ENCODE data around the gene STPG3.

Gene STPG3

GRCh38 chr9:137206602-137207001 is 44.5 kb upstream of the STPG3 start:
- no peak overlapping the region for H3K27ac ChIP-seq
- H3K4me2 ChIP-seq = peak overlapping the region; percentile 75
- no peaks in the 10 kb centered on the region for H3K36me3 ChIP-seq (ENCODE audit: insufficient read depth)
- TF ChIP-seq, protein P1, sequence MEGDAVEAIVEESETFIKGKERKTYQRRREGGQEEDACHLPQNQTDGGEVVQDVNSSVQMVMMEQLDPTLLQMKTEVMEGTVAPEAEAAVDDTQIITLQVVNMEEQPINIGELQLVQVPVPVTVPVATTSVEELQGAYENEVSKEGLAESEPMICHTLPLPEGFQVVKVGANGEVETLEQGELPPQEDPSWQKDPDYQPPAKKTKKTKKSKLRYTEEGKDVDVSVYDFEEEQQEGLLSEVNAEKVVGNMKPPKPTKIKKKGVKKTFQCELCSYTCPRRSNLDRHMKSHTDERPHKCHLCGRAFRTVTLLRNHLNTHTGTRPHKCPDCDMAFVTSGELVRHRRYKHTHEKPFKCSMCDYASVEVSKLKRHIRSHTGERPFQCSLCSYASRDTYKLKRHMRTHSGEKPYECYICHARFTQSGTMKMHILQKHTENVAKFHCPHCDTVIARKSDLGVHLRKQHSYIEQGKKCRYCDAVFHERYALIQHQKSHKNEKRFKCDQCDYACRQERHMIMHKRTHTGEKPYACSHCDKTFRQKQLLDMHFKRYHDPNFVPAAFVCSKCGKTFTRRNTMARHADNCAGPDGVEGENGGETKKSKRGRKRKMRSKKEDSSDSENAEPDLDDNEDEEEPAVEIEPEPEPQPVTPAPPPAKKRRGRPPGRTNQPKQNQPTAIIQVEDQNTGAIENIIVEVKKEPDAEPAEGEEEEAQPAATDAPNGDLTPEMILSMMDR (conservative IDR thresholded peaks at IDR 0.05; ENCODE audit: low read depth, low read length) = no peak
- no peaks in the 10 kb centered on the region for H3K27me3 ChIP-seq (ENCODE audit: insufficient read depth, low read depth)
- no peak overlapping the region for H3K4me3 ChIP-seq (IDR thresholded peaks at IDR 0.05; ENCODE audit: insufficient read depth, low read depth, low read length)
- peaks cover 37% of the 10 kb centered on the region for H3K79me2 ChIP-seq (ENCODE audit: insufficient read depth, low read depth)
- H4K20me1 ChIP-seq (ENCODE audit: insufficient read depth) = no peaks in the 10 kb centered on the region
- peaks cover 28% of the 10 kb centered on the region for H3K4me1 ChIP-seq (ENCODE audit: low read depth, poor library complexity, severe bottlenecking)
- peak overlapping the region; percentile 72; the same call in 1 of the 2 replicates for H3K9ac ChIP-seq
- no peak overlapping the region for H2AFZ ChIP-seq (ENCODE audit: low read depth)

DNA sequence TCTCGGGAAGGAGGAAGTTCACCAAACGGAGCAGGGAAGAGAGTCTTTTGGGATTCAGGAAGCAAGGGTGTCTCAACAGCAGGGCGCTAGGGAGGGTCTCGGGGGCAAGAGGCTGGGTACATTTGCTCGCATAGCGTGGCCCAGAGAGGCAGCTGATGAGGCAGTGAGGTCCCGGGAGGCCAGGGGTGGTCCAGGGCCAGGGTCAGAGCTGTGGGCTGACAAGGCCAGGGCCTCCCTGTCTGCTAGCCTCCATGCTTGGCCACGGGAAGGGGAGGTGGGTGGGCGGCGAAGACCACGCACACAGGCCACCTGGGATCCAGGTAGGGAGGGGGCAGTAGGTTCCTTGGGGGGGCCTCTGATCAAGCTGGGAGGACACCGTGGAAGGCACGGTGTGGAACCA is 39.6 kb upstream of the STPG3 start:
- no peaks in the 10 kb centered on the region for H3K36me3 ChIP-seq (ENCODE audit: insufficient read depth)
- H2AFZ ChIP-seq (ENCODE audit: low read depth) = no peak overlapping the region
- no peak overlapping the region for H3K27ac ChIP-seq
- H3K9ac ChIP-seq = no peak overlapping the region
- H4K20me1 ChIP-seq (ENCODE audit: insufficient read depth) = no peaks in the 10 kb centered on the region
- TF ChIP-seq, protein P1 (conservative IDR thresholded peaks at IDR 0.05; ENCODE audit: low read depth, low read length) = no peak
- H3K4me2 ChIP-seq = no peak overlapping the region
- no peaks in the 10 kb centered on the region for H3K27me3 ChIP-seq (ENCODE audit: insufficient read depth, low read depth)
- H3K4me3 ChIP-seq (IDR thresholded peaks at IDR 0.05; ENCODE audit: insufficient read depth, low read depth, low read length) = no peak overlapping the region
- H3K4me1 ChIP-seq (ENCODE audit: low read depth, poor library complexity, severe bottlenecking) = peaks cover 5% of the 10 kb centered on the region
- peaks cover 9% of the 10 kb centered on the region for H3K79me2 ChIP-seq (ENCODE audit: insufficient read depth, low read depth)

GRCh38 chr9:137212520-137212919 is 38.6 kb upstream of the STPG3 start:
- Histone ChIP-seq H3K27ac (no peak overlapping the region), H3K4me1 (ENCODE audit: low read depth, poor library complexity, severe bottlenecking) (no peaks in the 10 kb centered on the region), H3K9ac (no peak overlapping the region), H3K79me2 (ENCODE audit: insufficient read depth, low read depth) (no peaks in the 10 kb centered on the region), H3K4me3 (IDR thresholded peaks at IDR 0.05; ENCODE audit: insufficient read depth, low read depth, low read length) (no peak overlapping the region), H4K20me1 (ENCODE audit: insufficient read depth) (no peaks in the 10 kb centered on the region), H3K36me3 (ENCODE audit: insufficient read depth) (no peaks in the 10 kb centered on the region), H2AFZ (ENCODE audit: low read depth) (no peak overlapping the region), H3K4me2 (no peak overlapping the region), H3K27me3 (ENCODE audit: insufficient read depth, low read depth) (no peaks in the 10 kb centered on the region)
- TF ChIP-seq, protein P1 (conservative IDR thresholded peaks at IDR 0.05; ENCODE audit: low read depth, low read length) = no peak

GRCh38 chr9:137213160-137214060 is 37.7 kb upstream of the STPG3 start:
- no peaks in the 10 kb centered on the region for H3K4me1 ChIP-seq (ENCODE audit: low read depth, poor library complexity, severe bottlenecking)
- H2AFZ ChIP-seq (ENCODE audit: low read depth) = no peak overlapping the region
- no peaks in the 10 kb centered on the region for H3K27me3 ChIP-seq (ENCODE audit: insufficient read depth, low read depth)
- H3K79me2 ChIP-seq (ENCODE audit: insufficient read depth, low read depth) = no peaks in the 10 kb centered on the region
- no peak overlapping the region for H3K27ac ChIP-seq
- H3K36me3 ChIP-seq (ENCODE audit: insufficient read depth) = no peaks in the 10 kb centered on the region
- no peak overlapping the region for H3K4me3 ChIP-seq (IDR thresholded peaks at IDR 0.05; ENCODE audit: insufficient read depth, low read depth, low read length)
- TF ChIP-seq, protein P1 (conservative IDR thresholded peaks at IDR 0.05; ENCODE audit: low read depth, low read length) = no peak
- no peak overlapping the region for H3K4me2 ChIP-seq
- no peaks in the 10 kb centered on the region for H4K20me1 ChIP-seq (ENCODE audit: insufficient read depth)
- no peak overlapping the region for H3K9ac ChIP-seq
